ENCODE data around the gene ZBTB16.

ZBTB16 gene

GRCh38 chr11:114085965-114086793, 26.7 kb downstream of the ZBTB16 start:
- no peak for DNase-seq

GRCh38 chr11:114087025-114087424, 27.5 kb downstream of the ZBTB16 start:
- no peak for DNase-seq

- DNase-seq = no peak
Observed at GRCh38 chr11:114088216-114088615, 28.7 kb downstream of the ZBTB16 start.

- DNase-seq = no peak
Observed at GRCh38 chr11:114088836-114089235, 29.3 kb downstream of the ZBTB16 start.

GRCh38 chr11:114089748-114090147, 30.2 kb downstream of the ZBTB16 start:
- DNase-seq = no peak

- no peak for DNase-seq
Observed at GRCh38 chr11:114090225-114090910, 30.9 kb downstream of the ZBTB16 start.

- no peak for DNase-seq
Observed at GRCh38 chr11:114090976-114091375, 31.5 kb downstream of the ZBTB16 start.

GRCh38 chr11:114091516-114092397, 32.2 kb downstream of the ZBTB16 start:
- no peak for DNase-seq

GRCh38 chr11:114092478-114092877, 33.0 kb downstream of the ZBTB16 start:
- no peak for DNase-seq

GRCh38 chr11:114092953-114093352, 33.4 kb downstream of the ZBTB16 start:
- DNase-seq = no peak

- no peak for DNase-seq
Observed at GRCh38 chr11:114094516-114094915, 35.0 kb downstream of the ZBTB16 start.

GRCh38 chr11:114095899-114096298, 36.4 kb downstream of the ZBTB16 start:
- DNase-seq = no peak

- no peak for DNase-seq
Observed at GRCh38 chr11:114097832-114098231, 38.3 kb downstream of the ZBTB16 start.

- no peak for DNase-seq
Observed at GRCh38 chr11:114098927-114099326, 39.4 kb downstream of the ZBTB16 start.

- DNase-seq = no peak
Observed at GRCh38 chr11:114099392-114100178, 40.1 kb downstream of the ZBTB16 start.

GRCh38 chr11:114102993-114103896, 43.7 kb downstream of the ZBTB16 start:
- DNase-seq = no peak

- no peak for DNase-seq
Observed at GRCh38 chr11:114105611-114106010, 46.1 kb downstream of the ZBTB16 start.

- DNase-seq = no peak
Observed at GRCh38 chr11:114106047-114106446, 46.5 kb downstream of the ZBTB16 start.

- DNase-seq = no peak
Observed at GRCh38 chr11:114106986-114107385, 47.5 kb downstream of the ZBTB16 start.

GRCh38 chr11:114108501-114109205, 49.1 kb downstream of the ZBTB16 start:
- DNase-seq = no peak
